ENCODE data around the gene CSAD. TPM values are rescaled to one million over a fixed set of nuclear protein-coding genes. Genes with fewer than 3 reads are reported as not detected.

Gene CSAD
- polyA plus RNA-seq, 1 of the 3 experiments (the other 2 are of a cell fraction) = 32.2 TPM

- ChIA-PET POLR2A (interaction anchor here (0.5 to 1.2 kb wide), 3 partner anchors 8 to 34 kb away, joined by 3 to 4 read pairs (median 4); partner anchors contain the start of genes CSAD and ZNF740), CTCF (interaction anchor here (0.9 to 23.1 kb wide), 5 partner anchors 10 to 32 kb away, joined by 3 to 272 read pairs (median 27); partner anchors contain the start of genes CSAD and ZNF740)
- Histone ChIP-seq H3K9me2 (no peaks in the 10 kb centered on the region), H3K4me2 (no peak overlapping the region), H2AFZ (ENCODE audit: low read depth) (no peak overlapping the region), H3K4me3 (ENCODE audit: low read depth in 2 of 2, low read length in 1 of 2) (no peak overlapping the region), H3K79me2 (ENCODE audit: insufficient read depth) (no peaks in the 10 kb centered on the region), H4K20me1 (ENCODE audit: insufficient read depth) (no peaks in the 10 kb centered on the region), H3F3A (replicated peaks; ENCODE audit: insufficient read depth) (peaks cover 13% of the 10 kb centered on the region), H3K4me1 (ENCODE audit: control insufficient read depth in 1 of 2, insufficient read depth in 2 of 2, low read depth in 1 of 2, low read length in 1 of 2) (no peaks in the 10 kb centered on the region; a peak in 1 of 4 replicates), H3K27ac (ENCODE audit: low read depth in 2 of 2, low read length in 1 of 2) (no peak overlapping the region), H3K27me3 (ENCODE audit: insufficient read depth) (no peaks in the 10 kb centered on the region), H3K9me3 (no peaks in the 10 kb centered on the region), H3K36me3 (replicated peaks in 1 of 2; ENCODE audit: control insufficient read depth in 1 of 2, insufficient read depth in 2 of 2, low read length in 1 of 2) (peaks cover 11 to 14% of the 10 kb centered on the region in 2 experiments), H3K9ac (no peak overlapping the region)
- WGBS (ENCODE audit: low lambda C conversion rate) = 74% methylated on average over 9 of the region's 14 CpGs
- DNase-seq = no peak
- TF ChIP-seq FOXJ3 (CRISPR knock-in tag; IDR thresholded peaks at IDR 0.05) (no peak), NRF1 (IDR thresholded peaks at IDR 0.05; ENCODE audit: low read depth, low read length) (no peak), EP300 (IDR thresholded peaks at IDR 0.05; ENCODE audit: borderline replicate concordance in 1 of 2, low read depth in 1 of 2, low read length in 1 of 2) (no peak), GABPA (IDR thresholded peaks at IDR 0.05; ENCODE audit: low read depth) (no peak), YY1 (IDR thresholded peaks at IDR 0.05; ENCODE audit: low read depth) (no peak), TAF1 (IDR thresholded peaks at IDR 0.05; ENCODE audit: borderline replicate concordance, low read depth, low read length) (no peak)
- TF ChIP-seq, protein P1, sequence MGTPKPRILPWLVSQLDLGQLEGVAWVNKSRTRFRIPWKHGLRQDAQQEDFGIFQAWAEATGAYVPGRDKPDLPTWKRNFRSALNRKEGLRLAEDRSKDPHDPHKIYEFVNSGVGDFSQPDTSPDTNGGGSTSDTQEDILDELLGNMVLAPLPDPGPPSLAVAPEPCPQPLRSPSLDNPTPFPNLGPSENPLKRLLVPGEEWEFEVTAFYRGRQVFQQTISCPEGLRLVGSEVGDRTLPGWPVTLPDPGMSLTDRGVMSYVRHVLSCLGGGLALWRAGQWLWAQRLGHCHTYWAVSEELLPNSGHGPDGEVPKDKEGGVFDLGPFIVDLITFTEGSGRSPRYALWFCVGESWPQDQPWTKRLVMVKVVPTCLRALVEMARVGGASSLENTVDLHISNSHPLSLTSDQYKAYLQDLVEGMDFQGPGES (IDR thresholded peaks at IDR 0.05; ENCODE audit: low read depth, low read length) = no peak
Measured at GRCh38 chr12:53192531-53193021, 11.9 kb upstream of the CSAD start.

- Histone ChIP-seq H3K4me1 (ENCODE audit: control insufficient read depth in 1 of 2, insufficient read depth in 2 of 2, low read depth in 1 of 2, low read length in 1 of 2) (no peaks in the 10 kb centered on the region; a peak in 1 of 4 replicates), H3K4me3 (ENCODE audit: low read depth in 2 of 2, low read length in 1 of 2) (no peak overlapping the region), H3K9ac (no peak overlapping the region), H3K27ac (ENCODE audit: low read depth in 2 of 2, low read length in 1 of 2) (no peak overlapping the region), H3K9me2 (no peaks in the 10 kb centered on the region), H3F3A (replicated peaks; ENCODE audit: insufficient read depth) (peaks cover 13% of the 10 kb centered on the region), H3K36me3 (replicated peaks in 1 of 2; ENCODE audit: control insufficient read depth in 1 of 2, insufficient read depth in 2 of 2, low read length in 1 of 2) (peaks cover 17 to 20% of the 10 kb centered on the region in 2 experiments), H3K9me3 (no peaks in the 10 kb centered on the region), H3K4me2 (no peak overlapping the region), H2AFZ (ENCODE audit: low read depth) (no peak overlapping the region), H3K27me3 (ENCODE audit: insufficient read depth) (no peaks in the 10 kb centered on the region), H4K20me1 (ENCODE audit: insufficient read depth) (no peaks in the 10 kb centered on the region), H3K79me2 (ENCODE audit: insufficient read depth) (no peaks in the 10 kb centered on the region)
- ChIA-PET POLR2A (interaction anchor here (0.5 to 1.2 kb wide), 3 partner anchors 8 to 33 kb away, joined by 3 to 4 read pairs (median 4); partner anchors contain the start of genes CSAD and ZNF740), CTCF (interaction anchor here (0.9 to 23.1 kb wide), 7 partner anchors 11 to 126 kb away, joined by 3 to 272 read pairs (median 26); partner anchors contain the start of genes CSAD, ESPL1, IGFBP6 and ZNF740)
- 96% methylated on average over 14 of the region's 14 CpGs for WGBS (ENCODE audit: low lambda C conversion rate)
- TF ChIP-seq TCF12 (IDR thresholded peaks at IDR 0.05) = no peak
- TF ChIP-seq NRF1 (IDR thresholded peaks at IDR 0.05; ENCODE audit: low read depth, low read length) = no peak
- TF ChIP-seq FOXJ3 (CRISPR knock-in tag; IDR thresholded peaks at IDR 0.05) = no peak
- TF ChIP-seq, protein P1 (IDR thresholded peaks at IDR 0.05; ENCODE audit: low read depth, low read length) = no peak
- no peak for TF ChIP-seq YY1 (IDR thresholded peaks at IDR 0.05; ENCODE audit: low read depth)
- TF ChIP-seq RAD21 (IDR thresholded peaks at IDR 0.05; ENCODE audit: low read length) = no peak
- no peak for TF ChIP-seq GABPA (IDR thresholded peaks at IDR 0.05; ENCODE audit: low read depth)
- TF ChIP-seq, protein P2, sequence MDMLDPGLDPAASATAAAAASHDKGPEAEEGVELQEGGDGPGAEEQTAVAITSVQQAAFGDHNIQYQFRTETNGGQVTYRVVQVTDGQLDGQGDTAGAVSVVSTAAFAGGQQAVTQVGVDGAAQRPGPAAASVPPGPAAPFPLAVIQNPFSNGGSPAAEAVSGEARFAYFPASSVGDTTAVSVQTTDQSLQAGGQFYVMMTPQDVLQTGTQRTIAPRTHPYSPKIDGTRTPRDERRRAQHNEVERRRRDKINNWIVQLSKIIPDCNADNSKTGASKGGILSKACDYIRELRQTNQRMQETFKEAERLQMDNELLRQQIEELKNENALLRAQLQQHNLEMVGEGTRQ (IDR thresholded peaks at IDR 0.05; ENCODE audit: borderline replicate concordance, low read depth, low read length) = no peak
- no peak for TF ChIP-seq RFX5 (IDR thresholded peaks at IDR 0.05; ENCODE audit: low read length)
- TF ChIP-seq TEAD4 (IDR thresholded peaks at IDR 0.05; ENCODE audit: borderline replicate concordance, insufficient read depth) = no peak
- TF ChIP-seq REST (IDR thresholded peaks at IDR 0.05; ENCODE audit: low read depth, low read length) = no peak
- no peak for TF ChIP-seq TAF1 (IDR thresholded peaks at IDR 0.05; ENCODE audit: borderline replicate concordance, low read depth, low read length)
- TF ChIP-seq FOSL2 (IDR thresholded peaks at IDR 0.05; ENCODE audit: borderline replicate concordance, low read depth) = no peak
- TF ChIP-seq ELF1 (IDR thresholded peaks at IDR 0.05) = no peak
- no peak for TF ChIP-seq PBX3 (IDR thresholded peaks at IDR 0.05)
- no peak for TF ChIP-seq RXRA (IDR thresholded peaks at IDR 0.05; ENCODE audit: borderline replicate concordance, low read depth)
- DNase-seq = no peak
Measured at GRCh38 chr12:53191885-53192530, 11.3 kb upstream of the CSAD start.
